ENCODE measurements around the gene VANGL1. TPM values are rescaled to one million over a fixed set of nuclear protein-coding genes. Genes with fewer than 3 reads are reported as not detected.

Gene VANGL1
- total RNA-seq, 1 experiment from 2014 or later = 22.7 TPM

GRCh38 chr1:115672224-115673009 lies 30.6 kb downstream of the VANGL1 start:
- in situ Hi-C loops (cut with HindIII; ENCODE audit: low pct_unique_long_range_greater_than_20kb, low sequenced_read_pairs) = no loop called here
- DNase-seq (ENCODE audit: low read depth, low spot score) (no peak), ATAC-seq (no peak)
- no TSS peak for BruUV-seq (replicated peaks)
- CTCF ChIA-PET = no interaction called here
- POLR2A ChIA-PET = no interaction called here
- no peaks in the 10 kb centered on the region for H3K27me3 ChIP-seq (ENCODE audit: control insufficient read depth, insufficient read depth, low read length)
- H3K36me3 ChIP-seq (ENCODE audit: control insufficient read depth, insufficient read depth, low read length) = no peaks in the 10 kb centered on the region
- intact Hi-C loops (cut with micrococcal nuclease; ENCODE audit: unreplicated experiment) = no loop called here
- H3K27ac ChIP-seq (ENCODE audit: low read length) = no peak overlapping the region
- no peak overlapping the region for H3K4me3 ChIP-seq (ENCODE audit: low read depth in 2 of 2, low read length in 2 of 2)
- peaks cover 16% of the 10 kb centered on the region for H3K4me1 ChIP-seq (ENCODE audit: control insufficient read depth, insufficient read depth, low read length)
- TF ChIP-seq REST (IDR thresholded peaks at IDR 0.05; ENCODE audit: insufficient read depth in 1 of 2, low read depth in 2 of 2, low read length in 1 of 2) = no peak
- no peak for TF ChIP-seq TCF7L2 (IDR thresholded peaks at IDR 0.05; ENCODE audit: low read depth, low read length)
- TF ChIP-seq CTCF (IDR thresholded peaks at IDR 0.05) = no peak
- TF ChIP-seq SIN3A (IDR thresholded peaks at IDR 0.05; ENCODE audit: borderline replicate concordance, insufficient read depth, low read depth, low read length) = no peak
- no peak for TF ChIP-seq POLR2AphosphoS5 (IDR thresholded peaks at IDR 0.05; ENCODE audit: low read depth, low read length)
- peaks cover 11% of the 10 kb centered on the region; the same call in 1 of the 2 replicates for H3K9me3 ChIP-seq (ENCODE audit: control insufficient read depth, insufficient read depth, low read depth, low read length)

- no peak overlapping the region for H3K4me3 ChIP-seq (ENCODE audit: low read depth in 2 of 2, low read length in 2 of 2)
- DNase-seq (ENCODE audit: low read depth, low spot score) (no peak), ATAC-seq (no peak)
- in situ Hi-C loops (cut with HindIII; ENCODE audit: low pct_unique_long_range_greater_than_20kb, low sequenced_read_pairs) (no loop called here), intact Hi-C loops (cut with micrococcal nuclease; ENCODE audit: unreplicated experiment) (no loop called here)
- H3K36me3 ChIP-seq (ENCODE audit: control insufficient read depth, insufficient read depth, low read length) = no peaks in the 10 kb centered on the region
- ChIA-PET CTCF (no interaction called here), POLR2A (no interaction called here)
- no peak overlapping the region for H3K27ac ChIP-seq (ENCODE audit: low read length)
- peaks cover under 1% of the 10 kb centered on the region for H3K4me1 ChIP-seq (ENCODE audit: control insufficient read depth, insufficient read depth, low read length)
- H3K27me3 ChIP-seq (ENCODE audit: control insufficient read depth, insufficient read depth, low read length) = no peaks in the 10 kb centered on the region
- H3K9me3 ChIP-seq (ENCODE audit: control insufficient read depth, insufficient read depth, low read depth, low read length) = no peaks in the 10 kb centered on the region
- no TSS peak for BruUV-seq (replicated peaks)
- TF ChIP-seq POLR2AphosphoS5 (IDR thresholded peaks at IDR 0.05; ENCODE audit: low read depth, low read length) = no peak
- no peak for TF ChIP-seq REST (IDR thresholded peaks at IDR 0.05; ENCODE audit: insufficient read depth in 1 of 2, low read depth in 2 of 2, low read length in 1 of 2)
- no peak for TF ChIP-seq SIN3A (IDR thresholded peaks at IDR 0.05; ENCODE audit: borderline replicate concordance, insufficient read depth, low read depth, low read length)
- no peak for TF ChIP-seq TCF7L2 (IDR thresholded peaks at IDR 0.05; ENCODE audit: low read depth, low read length)
- TF ChIP-seq CTCF (IDR thresholded peaks at IDR 0.05) = no peak
These were observed 34.9 kb downstream of the VANGL1 start for GRCh38 chr1:115676498-115677181.
